Panc1 (cell line): ENCODE measurements around the gene SCN8A.

Source experiments
- POLR2AphosphoS5 ChIP-seq: IDR thresholded peaks from 2 replicates; pipeline ENCODE4 v1.6.1; 2012; ENCODE audit warnings: mild to moderate bottlenecking, low read depth, low read length, moderate library complexity
- TF ChIP-seq, protein P1 (sequence below): fragments of 450-650 bp; IDR thresholded peaks from 2 replicates; pipeline ENCODE4 v1.5.1; 2017; ENCODE audit warnings: mild to moderate bottlenecking
- TF ChIP-seq, protein P2 (sequence below), 2 experiments: IDR thresholded peaks; 2 replicates each; pipeline ENCODE4 v1.6.1; 2011 to 2012; ENCODE audit warnings: low read depth in 2 of 2, control low read depth in 1 of 2, low read length in 1 of 2, mild to moderate bottlenecking in 1 of 2, moderate library complexity in 1 of 2; ENCODE audit not compliant: insufficient read depth in 1 of 2

- no peak for TF ChIP-seq POLR2AphosphoS5
- TF ChIP-seq, protein P1, sequence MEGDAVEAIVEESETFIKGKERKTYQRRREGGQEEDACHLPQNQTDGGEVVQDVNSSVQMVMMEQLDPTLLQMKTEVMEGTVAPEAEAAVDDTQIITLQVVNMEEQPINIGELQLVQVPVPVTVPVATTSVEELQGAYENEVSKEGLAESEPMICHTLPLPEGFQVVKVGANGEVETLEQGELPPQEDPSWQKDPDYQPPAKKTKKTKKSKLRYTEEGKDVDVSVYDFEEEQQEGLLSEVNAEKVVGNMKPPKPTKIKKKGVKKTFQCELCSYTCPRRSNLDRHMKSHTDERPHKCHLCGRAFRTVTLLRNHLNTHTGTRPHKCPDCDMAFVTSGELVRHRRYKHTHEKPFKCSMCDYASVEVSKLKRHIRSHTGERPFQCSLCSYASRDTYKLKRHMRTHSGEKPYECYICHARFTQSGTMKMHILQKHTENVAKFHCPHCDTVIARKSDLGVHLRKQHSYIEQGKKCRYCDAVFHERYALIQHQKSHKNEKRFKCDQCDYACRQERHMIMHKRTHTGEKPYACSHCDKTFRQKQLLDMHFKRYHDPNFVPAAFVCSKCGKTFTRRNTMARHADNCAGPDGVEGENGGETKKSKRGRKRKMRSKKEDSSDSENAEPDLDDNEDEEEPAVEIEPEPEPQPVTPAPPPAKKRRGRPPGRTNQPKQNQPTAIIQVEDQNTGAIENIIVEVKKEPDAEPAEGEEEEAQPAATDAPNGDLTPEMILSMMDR: no peak
- TF ChIP-seq, protein P2, sequence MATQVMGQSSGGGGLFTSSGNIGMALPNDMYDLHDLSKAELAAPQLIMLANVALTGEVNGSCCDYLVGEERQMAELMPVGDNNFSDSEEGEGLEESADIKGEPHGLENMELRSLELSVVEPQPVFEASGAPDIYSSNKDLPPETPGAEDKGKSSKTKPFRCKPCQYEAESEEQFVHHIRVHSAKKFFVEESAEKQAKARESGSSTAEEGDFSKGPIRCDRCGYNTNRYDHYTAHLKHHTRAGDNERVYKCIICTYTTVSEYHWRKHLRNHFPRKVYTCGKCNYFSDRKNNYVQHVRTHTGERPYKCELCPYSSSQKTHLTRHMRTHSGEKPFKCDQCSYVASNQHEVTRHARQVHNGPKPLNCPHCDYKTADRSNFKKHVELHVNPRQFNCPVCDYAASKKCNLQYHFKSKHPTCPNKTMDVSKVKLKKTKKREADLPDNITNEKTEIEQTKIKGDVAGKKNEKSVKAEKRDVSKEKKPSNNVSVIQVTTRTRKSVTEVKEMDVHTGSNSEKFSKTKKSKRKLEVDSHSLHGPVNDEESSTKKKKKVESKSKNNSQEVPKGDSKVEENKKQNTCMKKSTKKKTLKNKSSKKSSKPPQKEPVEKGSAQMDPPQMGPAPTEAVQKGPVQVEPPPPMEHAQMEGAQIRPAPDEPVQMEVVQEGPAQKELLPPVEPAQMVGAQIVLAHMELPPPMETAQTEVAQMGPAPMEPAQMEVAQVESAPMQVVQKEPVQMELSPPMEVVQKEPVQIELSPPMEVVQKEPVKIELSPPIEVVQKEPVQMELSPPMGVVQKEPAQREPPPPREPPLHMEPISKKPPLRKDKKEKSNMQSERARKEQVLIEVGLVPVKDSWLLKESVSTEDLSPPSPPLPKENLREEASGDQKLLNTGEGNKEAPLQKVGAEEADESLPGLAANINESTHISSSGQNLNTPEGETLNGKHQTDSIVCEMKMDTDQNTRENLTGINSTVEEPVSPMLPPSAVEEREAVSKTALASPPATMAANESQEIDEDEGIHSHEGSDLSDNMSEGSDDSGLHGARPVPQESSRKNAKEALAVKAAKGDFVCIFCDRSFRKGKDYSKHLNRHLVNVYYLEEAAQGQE (IDR thresholded peaks at IDR 0.05; ENCODE audit: insufficient read depth in 1 of 2, low read depth in 2 of 2, low read length in 1 of 2): no peak
Observed at GRCh38 chr12:51749986-51750317, 158.9 kb downstream of the SCN8A start.
